HG03135 (cell line): ENCODE measurements around the gene PF4V1.

Source experiments
- ATAC-seq: cut with Tn5 transposase; IDR thresholded peaks from one replicate; pipeline ENCODE4 v1.9.1; 2021; ENCODE audit warnings: mild to moderate bottlenecking, moderate library complexity; ENCODE audit not compliant: unreplicated experiment

Gene PF4V1

DNA sequence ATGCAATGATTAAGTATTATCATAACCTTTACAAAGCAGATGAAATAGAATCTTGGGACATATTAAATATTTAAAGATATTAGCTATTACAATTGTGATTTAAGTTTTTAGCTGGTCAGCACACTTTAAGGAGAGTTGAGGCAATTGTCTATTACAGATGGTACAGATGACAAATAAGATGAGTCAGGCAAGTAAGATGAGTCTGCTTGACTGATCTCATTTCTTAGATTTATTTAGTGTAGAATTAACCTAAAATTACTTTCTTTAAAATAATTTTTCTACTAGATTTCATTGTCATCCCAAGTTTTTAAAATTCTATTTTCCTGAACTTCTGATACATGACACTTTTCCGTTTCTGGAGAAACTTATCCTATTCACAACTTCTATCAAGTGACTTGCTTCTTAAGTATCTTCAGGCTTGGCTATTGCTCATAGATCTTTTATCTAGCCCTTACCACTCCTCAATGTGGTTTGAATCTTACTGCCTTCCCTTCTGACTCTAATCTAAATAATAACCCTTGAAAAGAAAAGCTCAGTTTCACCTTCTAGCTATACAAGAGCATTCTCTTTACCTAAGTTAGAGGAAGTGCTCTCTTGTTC is 49.0 kb downstream of the PF4V1 start:
- no peak for ATAC-seq

DNA sequence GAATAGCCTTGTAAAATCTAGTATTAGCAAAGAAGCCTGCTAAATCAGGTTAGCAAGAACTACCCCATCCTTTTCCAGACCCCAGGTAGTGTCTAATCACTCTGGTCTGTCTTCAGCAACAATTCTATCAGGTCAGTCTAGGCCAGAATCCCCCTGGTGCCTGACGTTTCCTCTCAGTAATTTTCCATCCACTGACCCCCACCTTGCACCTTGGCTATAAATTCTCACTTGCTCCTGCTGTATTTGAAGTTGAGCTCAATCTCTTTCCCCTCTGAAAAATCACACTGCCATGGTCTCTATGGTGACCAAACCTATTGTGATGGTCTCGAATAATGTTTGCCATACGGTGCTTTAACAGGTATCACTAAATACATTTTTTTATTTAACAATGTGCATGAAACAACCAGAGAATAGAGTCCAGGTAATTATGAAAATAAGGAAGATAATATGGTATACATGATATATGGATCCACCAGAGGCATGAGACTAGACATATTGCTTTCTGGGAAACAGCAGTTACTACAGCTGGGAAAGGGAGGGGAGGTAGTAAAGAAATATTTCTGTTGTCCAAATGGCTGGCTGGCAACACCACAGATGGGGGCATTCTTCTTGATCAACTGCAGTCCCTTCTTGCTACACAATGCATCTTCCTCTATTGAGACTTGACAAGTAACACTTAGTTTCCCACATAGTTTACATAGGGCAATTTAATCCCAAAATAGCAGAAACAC is 49.9 kb downstream of the PF4V1 start:
- ATAC-seq: no peak
